GM23338 (cell line): Measurements from ENCODE around the gene SPINK8. TPM values are rescaled to one million over a fixed set of nuclear protein-coding genes. Genes with fewer than 3 reads are reported as not detected.
A peak's percentile ranks its signal among the peaks of the same experiment; 100 is the strongest.

Experiments
- ATAC-seq: fragments of 200-7000 bp; cut with Tn5 transposase; 3 replicates; pipeline ENCODE4 v1.9.1; 2020
- DNase-seq: peaks from one replicate; pipeline ENCODE4 v3.0.0-alpha.2; 2015; ENCODE audit warnings: low spot score
- H2AFZ ChIP-seq: fragments of 200-600 bp; sonication (generic); 2 replicates; pipeline ENCODE4 v1.8.0; 2016; ENCODE audit warnings: antibody characterized with exemption, mild to moderate bottlenecking, moderate library complexity
- H3F3A ChIP-seq: fragments of 200-600 bp; sonication (generic); replicated peaks from 2 replicates; pipeline ENCODE4 v1.8.0; 2017; ENCODE audit warnings: antibody characterized with exemption, mixed run types, low read depth
- H3K27ac ChIP-seq: fragments of 200-600 bp; sonication (generic); 2 replicates; pipeline ENCODE4 v1.6.1; 2016; ENCODE audit warnings: low read depth
- H3K27me3 ChIP-seq: fragments of 200-600 bp; sonication (generic); 2 replicates; pipeline ENCODE4 v1.8.0; 2016; ENCODE audit warnings: mild to moderate bottlenecking, mixed run types, moderate library complexity; ENCODE audit not compliant: insufficient read depth
- H3K36me3 ChIP-seq: fragments of 200-600 bp; sonication (generic); 2 replicates; pipeline ENCODE4 v1.8.0; 2016; ENCODE audit warnings: mild to moderate bottlenecking; ENCODE audit not compliant: insufficient read depth
- H3K4me1 ChIP-seq: fragments of 200-600 bp; sonication (generic); 2 replicates; pipeline ENCODE4 v1.8.0; 2016; ENCODE audit warnings: mild to moderate bottlenecking, moderate library complexity; ENCODE audit not compliant: insufficient read depth
- H3K4me2 ChIP-seq: fragments of 200-600 bp; sonication (generic); 2 replicates; pipeline ENCODE4 v1.7.1; 2017; ENCODE audit warnings: mixed run types
- H3K4me3 ChIP-seq: fragments of 200-600 bp; sonication (generic); 2 replicates; pipeline ENCODE4 v1.6.1; 2016; ENCODE audit warnings: mixed run types
- H3K79me2 ChIP-seq: fragments of 200-600 bp; sonication (generic); replicated peaks from 2 replicates; pipeline ENCODE4 v1.8.0; 2017; ENCODE audit warnings: mild to moderate bottlenecking; ENCODE audit not compliant: insufficient read depth
- H3K9me2 ChIP-seq: fragments of 200-600 bp; sonication (generic); 2 replicates; pipeline ENCODE4 v1.8.0; 2017; ENCODE audit not compliant: insufficient read depth
- H4K20me1 ChIP-seq: fragments of 200-600 bp; sonication (generic); replicated peaks from 2 replicates; pipeline ENCODE4 v1.8.0; 2017; ENCODE audit warnings: mild to moderate bottlenecking; ENCODE audit not compliant: insufficient read depth
- H3K27ac Mint-ChIP-seq: 2 replicates; pipeline ENCODE4 v1.8.0; 2020; ENCODE audit warnings: inconsistent platforms, mild to moderate bottlenecking, moderate library complexity, mixed read lengths
- H3K27me3 Mint-ChIP-seq: 3 replicates; pipeline ENCODE4 v1.8.0; 2022; ENCODE audit warnings: low read depth, mild to moderate bottlenecking, moderate library complexity, mixed read lengths, inconsistent platforms; ENCODE audit not compliant: insufficient read depth, poor library complexity
- H3K36me3 Mint-ChIP-seq: 3 replicates; pipeline ENCODE4 v1.8.0; 2021; ENCODE audit warnings: low read depth, mild to moderate bottlenecking, inconsistent platforms, moderate library complexity, mixed read lengths
- H3K4me1 Mint-ChIP-seq: 3 replicates; pipeline ENCODE4 v1.8.0; 2020; ENCODE audit warnings: mild to moderate bottlenecking, inconsistent platforms, mixed read lengths
- H3K4me3 Mint-ChIP-seq: 3 replicates; pipeline ENCODE4 v1.8.0; 2021; ENCODE audit warnings: moderate library complexity, mild to moderate bottlenecking, inconsistent platforms, mixed read lengths
- H3K9me3 Mint-ChIP-seq: 3 replicates; pipeline ENCODE4 v1.8.0; 2020; ENCODE audit warnings: moderate library complexity, mild to moderate bottlenecking, inconsistent platforms, mixed read lengths
- CREB1 ChIP-seq: fragments of 250-450 bp; sonication (Bioruptor Pico); IDR thresholded peaks from 2 replicates; pipeline ENCODE4 v1.5.0; 2020; ENCODE audit warnings: low read depth, mild to moderate bottlenecking, moderate library complexity
- CTCF ChIP-seq, 2 experiments: fragments of 200-600 bp in 1 of 2; sonication (generic) in 1 of 2; conservative IDR thresholded peaks; 2 replicates each; pipeline versions ENCODE4 v1.5.1 to v1.6.1; 2016 to 2017; ENCODE audit warnings: antibody characterized with exemption in 2 of 2, low read depth in 2 of 2, mild to moderate bottlenecking in 2 of 2, moderate library complexity in 1 of 2
- ETS1 ChIP-seq: IDR thresholded peaks from 2 replicates; pipeline ENCODE4 v1.6.1; 2016; ENCODE audit warnings: antibody characterized with exemption
- EZH2 ChIP-seq: fragments of 200-600 bp; sonication (generic); IDR thresholded peaks from one replicate; pipeline ENCODE4 v1.8.0; 2017; ENCODE audit warnings: antibody characterized with exemption, mild to moderate bottlenecking, low read depth; ENCODE audit not compliant: unreplicated experiment
- EZH2phosphoT487 ChIP-seq: fragments of 200-600 bp; sonication (generic); IDR thresholded peaks from one replicate; pipeline ENCODE4 v1.8.1; 2018; ENCODE audit warnings: antibody characterized with exemption; ENCODE audit not compliant: unreplicated experiment
- JUNB ChIP-seq: IDR thresholded peaks from one replicate; pipeline ENCODE4 v1.6.1; 2016; ENCODE audit warnings: antibody characterized with exemption; ENCODE audit not compliant: unreplicated experiment
- NANOG ChIP-seq: IDR thresholded peaks from 2 replicates; pipeline ENCODE4 v1.6.1; 2016; ENCODE audit warnings: antibody characterized with exemption, borderline replicate concordance
- POLR2AphosphoS5 ChIP-seq: IDR thresholded peaks from 2 replicates; pipeline ENCODE4 v1.6.1; 2016; ENCODE audit warnings: antibody characterized with exemption, low read depth
- STAT1 ChIP-seq: IDR thresholded peaks from one replicate; pipeline ENCODE4 v1.6.1; 2016; ENCODE audit warnings: antibody characterized with exemption; ENCODE audit not compliant: unreplicated experiment
- ZNF114 ChIP-seq: fragments of 250-450 bp; sonication (Bioruptor Pico); IDR thresholded peaks from 2 replicates; pipeline ENCODE4 v1.5.0; 2020; ENCODE audit warnings: mild to moderate bottlenecking, moderate library complexity
- ZNF331 ChIP-seq: fragments of 250-450 bp; sonication (Bioruptor Pico); IDR thresholded peaks from 2 replicates; pipeline ENCODE4 v1.5.0; 2020; ENCODE audit warnings: low read depth, mild to moderate bottlenecking, moderate library complexity
- ZNF462 ChIP-seq: fragments of 250-450 bp; sonication (Bioruptor Pico); IDR thresholded peaks from 2 replicates; pipeline ENCODE4 v1.5.0; 2020; ENCODE audit warnings: mild to moderate bottlenecking, moderate library complexity
- polyA plus RNA-seq: library from polyadenylated mRNA; unstranded; fragments of >200 nt; fragmentation: Nextera tagmentation; extraction: Ambion mirVana; gene quantifications from 2 replicates; pipeline ENCODE4 v1.2.1, GENCODE V29; 2016
- total RNA-seq: library from RNA; depleted of rRNA; stranded (reverse); fragments of >200 nt; shearing (Covaris generic); gene quantifications from 2 replicates; pipeline ENCODE4 v1.2.3, GENCODE V29; 2014
- TF ChIP-seq, protein P1 (sequence below): IDR thresholded peaks from one replicate; pipeline ENCODE4 v1.6.1; 2018; ENCODE audit warnings: antibody characterized with exemption; ENCODE audit not compliant: unreplicated experiment

SPINK8 gene
- total and polyA plus RNA-seq, 2 experiments from 2014 or later = not detected

GRCh38 chr3:48258530-48258929 is 74.9 kb downstream of the SPINK8 start:
- DNase-seq = no peak
- H3K79me2 ChIP-seq = peaks cover 98% of the 10 kb centered on the region
- H3K4me3 Mint-ChIP-seq = no peak overlapping the region
- no peak overlapping the region for H2AFZ ChIP-seq
- no peaks in the 10 kb centered on the region for H3K9me2 ChIP-seq
- H4K20me1 ChIP-seq = peaks cover 80% of the 10 kb centered on the region
- no peaks in the 10 kb centered on the region for H3K27me3 ChIP-seq
- TF ChIP-seq, protein P1, sequence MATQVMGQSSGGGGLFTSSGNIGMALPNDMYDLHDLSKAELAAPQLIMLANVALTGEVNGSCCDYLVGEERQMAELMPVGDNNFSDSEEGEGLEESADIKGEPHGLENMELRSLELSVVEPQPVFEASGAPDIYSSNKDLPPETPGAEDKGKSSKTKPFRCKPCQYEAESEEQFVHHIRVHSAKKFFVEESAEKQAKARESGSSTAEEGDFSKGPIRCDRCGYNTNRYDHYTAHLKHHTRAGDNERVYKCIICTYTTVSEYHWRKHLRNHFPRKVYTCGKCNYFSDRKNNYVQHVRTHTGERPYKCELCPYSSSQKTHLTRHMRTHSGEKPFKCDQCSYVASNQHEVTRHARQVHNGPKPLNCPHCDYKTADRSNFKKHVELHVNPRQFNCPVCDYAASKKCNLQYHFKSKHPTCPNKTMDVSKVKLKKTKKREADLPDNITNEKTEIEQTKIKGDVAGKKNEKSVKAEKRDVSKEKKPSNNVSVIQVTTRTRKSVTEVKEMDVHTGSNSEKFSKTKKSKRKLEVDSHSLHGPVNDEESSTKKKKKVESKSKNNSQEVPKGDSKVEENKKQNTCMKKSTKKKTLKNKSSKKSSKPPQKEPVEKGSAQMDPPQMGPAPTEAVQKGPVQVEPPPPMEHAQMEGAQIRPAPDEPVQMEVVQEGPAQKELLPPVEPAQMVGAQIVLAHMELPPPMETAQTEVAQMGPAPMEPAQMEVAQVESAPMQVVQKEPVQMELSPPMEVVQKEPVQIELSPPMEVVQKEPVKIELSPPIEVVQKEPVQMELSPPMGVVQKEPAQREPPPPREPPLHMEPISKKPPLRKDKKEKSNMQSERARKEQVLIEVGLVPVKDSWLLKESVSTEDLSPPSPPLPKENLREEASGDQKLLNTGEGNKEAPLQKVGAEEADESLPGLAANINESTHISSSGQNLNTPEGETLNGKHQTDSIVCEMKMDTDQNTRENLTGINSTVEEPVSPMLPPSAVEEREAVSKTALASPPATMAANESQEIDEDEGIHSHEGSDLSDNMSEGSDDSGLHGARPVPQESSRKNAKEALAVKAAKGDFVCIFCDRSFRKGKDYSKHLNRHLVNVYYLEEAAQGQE = no peak
- TF ChIP-seq POLR2AphosphoS5 (no peak), EZH2phosphoT487 (no peak), STAT1 (no peak), EZH2 (no peak), ZNF114 (CRISPR knock-in tag) (no peak), NANOG (no peak), CREB1 (CRISPR knock-in tag) (no peak), ZNF462 (no peak), CTCF (conservative IDR thresholded peaks at IDR 0.05; ENCODE audit: low read depth in 2 of 2) (no peak), ETS1 (no peak), JUNB (no peak), ZNF331 (CRISPR knock-in tag) (no peak)
- 0 out of 2 replicates have a peak overlapping the region, but pooled peaks have one; percentile 17 for H3K27ac ChIP-seq
- no peak overlapping the region for H3K4me2 ChIP-seq
- H3K36me3 ChIP-seq = peaks cover 55% of the 10 kb centered on the region
- H3K4me1 Mint-ChIP-seq = no peaks in the 10 kb centered on the region
- 0 out of 2 replicates have a peak, but pooled peaks cover 8% of the 10 kb centered on the region for H3F3A ChIP-seq
- H3K27me3 Mint-ChIP-seq = no peaks in the 10 kb centered on the region
- peaks cover 6% of the 10 kb centered on the region; the same call in 1 of the 3 replicates for H3K9me3 Mint-ChIP-seq
- H3K4me3 ChIP-seq = no peak overlapping the region
- H3K27ac Mint-ChIP-seq = no peak overlapping the region
- peaks cover 97% of the 10 kb centered on the region for H3K36me3 Mint-ChIP-seq
- ATAC-seq = no peak
- no peaks in the 10 kb centered on the region for H3K4me1 ChIP-seq
